ENCODE results near the gene POU6F1.

DNA sequence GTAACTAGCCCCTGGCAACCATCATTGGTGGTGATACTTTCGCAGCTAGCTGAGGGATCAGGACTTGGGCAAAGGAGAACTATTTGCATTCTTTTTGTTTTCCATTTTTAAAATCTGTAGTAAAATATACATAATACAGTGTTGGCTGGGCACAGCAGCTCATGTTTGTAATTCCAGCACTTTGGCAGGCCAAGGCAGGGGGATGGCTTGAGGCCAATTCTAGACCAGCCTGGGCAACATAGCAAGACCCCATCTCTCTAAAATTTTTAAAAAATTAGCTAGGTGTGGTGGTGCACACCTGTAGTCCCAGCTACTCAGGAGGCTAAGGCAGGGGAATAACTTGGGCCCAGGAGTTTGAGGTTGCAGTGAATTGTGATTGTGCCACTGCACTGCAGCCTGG lies 64.9 kb downstream of the POU6F1 start:
- TF ChIP-seq, protein P1, sequence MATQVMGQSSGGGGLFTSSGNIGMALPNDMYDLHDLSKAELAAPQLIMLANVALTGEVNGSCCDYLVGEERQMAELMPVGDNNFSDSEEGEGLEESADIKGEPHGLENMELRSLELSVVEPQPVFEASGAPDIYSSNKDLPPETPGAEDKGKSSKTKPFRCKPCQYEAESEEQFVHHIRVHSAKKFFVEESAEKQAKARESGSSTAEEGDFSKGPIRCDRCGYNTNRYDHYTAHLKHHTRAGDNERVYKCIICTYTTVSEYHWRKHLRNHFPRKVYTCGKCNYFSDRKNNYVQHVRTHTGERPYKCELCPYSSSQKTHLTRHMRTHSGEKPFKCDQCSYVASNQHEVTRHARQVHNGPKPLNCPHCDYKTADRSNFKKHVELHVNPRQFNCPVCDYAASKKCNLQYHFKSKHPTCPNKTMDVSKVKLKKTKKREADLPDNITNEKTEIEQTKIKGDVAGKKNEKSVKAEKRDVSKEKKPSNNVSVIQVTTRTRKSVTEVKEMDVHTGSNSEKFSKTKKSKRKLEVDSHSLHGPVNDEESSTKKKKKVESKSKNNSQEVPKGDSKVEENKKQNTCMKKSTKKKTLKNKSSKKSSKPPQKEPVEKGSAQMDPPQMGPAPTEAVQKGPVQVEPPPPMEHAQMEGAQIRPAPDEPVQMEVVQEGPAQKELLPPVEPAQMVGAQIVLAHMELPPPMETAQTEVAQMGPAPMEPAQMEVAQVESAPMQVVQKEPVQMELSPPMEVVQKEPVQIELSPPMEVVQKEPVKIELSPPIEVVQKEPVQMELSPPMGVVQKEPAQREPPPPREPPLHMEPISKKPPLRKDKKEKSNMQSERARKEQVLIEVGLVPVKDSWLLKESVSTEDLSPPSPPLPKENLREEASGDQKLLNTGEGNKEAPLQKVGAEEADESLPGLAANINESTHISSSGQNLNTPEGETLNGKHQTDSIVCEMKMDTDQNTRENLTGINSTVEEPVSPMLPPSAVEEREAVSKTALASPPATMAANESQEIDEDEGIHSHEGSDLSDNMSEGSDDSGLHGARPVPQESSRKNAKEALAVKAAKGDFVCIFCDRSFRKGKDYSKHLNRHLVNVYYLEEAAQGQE (IDR thresholded peaks at IDR 0.05; ENCODE audit: insufficient read depth in 1 of 2, low read depth in 2 of 2, low read length in 2 of 2), result no peak
- TF ChIP-seq TAF1 (IDR thresholded peaks at IDR 0.05; ENCODE audit: borderline replicate concordance, insufficient read depth, low read length) (no peak), POLR2AphosphoS5 (IDR thresholded peaks at IDR 0.05; ENCODE audit: low read depth, low read length) (no peak), SIN3A (IDR thresholded peaks at IDR 0.05; ENCODE audit: borderline replicate concordance, insufficient read depth, low read length) (no peak), FOXP2 (optimal IDR thresholded peaks at IDR 0.05; ENCODE audit: borderline replicate concordance, extremely low read depth, extremely low read length, insufficient read depth) (no peak)
